IMR-90 (cell line): Measurements from ENCODE around the gene MYO10.

Source experiments
- CEBPB ChIP-seq: IDR thresholded peaks from 2 replicates; pipeline ENCODE4 v1.6.1; 2012; ENCODE audit warnings: low read depth, low read length, improper control_type of control experiment
- CTCF ChIP-seq: conservative IDR thresholded peaks from 2 replicates; pipeline ENCODE4 v1.5.1; 2012; ENCODE audit warnings: mild to moderate bottlenecking, low read depth, low read length, improper control_type of control experiment
- MAFK ChIP-seq: IDR thresholded peaks from 2 replicates; pipeline ENCODE4 v1.6.1; 2012; ENCODE audit warnings: low read depth, low read length, improper control_type of control experiment
- MAZ ChIP-seq: IDR thresholded peaks from 2 replicates; pipeline ENCODE4 v1.6.1; 2012; ENCODE audit warnings: low read depth, mild to moderate bottlenecking, low read length, improper control_type of control experiment, moderate library complexity, borderline replicate concordance
- POLR2A ChIP-seq: IDR thresholded peaks from 2 replicates; pipeline ENCODE4 v1.6.1; 2012; ENCODE audit warnings: mild to moderate bottlenecking, low read depth, low read length
- RCOR1 ChIP-seq: IDR thresholded peaks from 2 replicates; pipeline ENCODE4 v1.6.1; 2012; ENCODE audit warnings: mild to moderate bottlenecking, low read length, improper control_type of control experiment; ENCODE audit not compliant: insufficient replicate concordance

GRCh38 chr5:16754086-16754485 is 182.0 kb downstream of the MYO10 start:
- TF ChIP-seq CTCF (no peak), MAFK (no peak), POLR2A (no peak), MAZ (no peak), CEBPB (no peak), RCOR1 (no peak)
